ENCODE data around the gene MSL3. TPM values are rescaled to one million over a fixed set of nuclear protein-coding genes. Genes with fewer than 3 reads are reported as not detected.

The MSL3 gene
- total RNA-seq, 1 donor from 2014 or later = 27.7 TPM

- H3K4me1 ChIP-seq = no peaks in the 10 kb centered on the region
- ATAC-seq = no peak
These were observed 35.7 kb downstream of the MSL3 start for GRCh38 chrX:11793734-11794133.

GRCh38 chrX:11813341-11813740 lies 55.3 kb downstream of the MSL3 start:
- H3K36me3 ChIP-seq = no peaks in the 10 kb centered on the region
- ATAC-seq (no peak), DNase-seq (no peak)
- TF ChIP-seq CTCF (IDR thresholded peaks at IDR 0.05) = no peak
- no peaks in the 10 kb centered on the region for H3K9me3 ChIP-seq
- H3K27me3 ChIP-seq = no peaks in the 10 kb centered on the region
- no peak overlapping the region for H3K4me3 ChIP-seq
- no peaks in the 10 kb centered on the region for H3K4me1 ChIP-seq
- intact Hi-C loops (cut with DNase I) = no loop called here
- no peak overlapping the region for H3K27ac ChIP-seq

More at GRCh38 chrX:11793734-11794133, 35.7 kb downstream of the MSL3 start:
- DNase-seq = no peak
- H3K9me3 ChIP-seq = no peaks in the 10 kb centered on the region
- no peaks in the 10 kb centered on the region for H3K27me3 ChIP-seq
- H3K4me3 ChIP-seq = no peak overlapping the region
- TF ChIP-seq CTCF (IDR thresholded peaks at IDR 0.05) = no peak
- no peak overlapping the region for H3K27ac ChIP-seq
- H3K36me3 ChIP-seq = no peaks in the 10 kb centered on the region
- intact Hi-C loops (cut with DNase I) = no loop called here

Other genes with a start within 250 kb of the MSL3 start
- gene ARHGAP6, start 92.3 kb upstream of the MSL3 start, total RNA-seq = 17.1 TPM